Mononuclear cell (primary cell): Measurements from ENCODE around the gene CFL1. TPM values are rescaled to one million over a fixed set of nuclear protein-coding genes. Genes with fewer than 3 reads are reported as not detected.
A peak's percentile ranks its signal among the peaks of the same experiment; 100 is the strongest.

Experiments
- H3K27me3 ChIP-seq: 2 replicates; pipeline ENCODE4 v1.6.0; 2011; ENCODE audit warnings: low read length, control low read depth; ENCODE audit not compliant: insufficient read depth
- H3K4me1 ChIP-seq: 2 replicates; pipeline ENCODE4 v1.5.1; 2011; ENCODE audit warnings: mild to moderate bottlenecking, low read length, control low read depth; ENCODE audit not compliant: insufficient read depth
- H3K4me3 ChIP-seq: 2 replicates; pipeline ENCODE4 v1.5.1; 2011; ENCODE audit warnings: mild to moderate bottlenecking, low read length, moderate library complexity
- H3K9me3 ChIP-seq: 2 replicates; pipeline ENCODE4 v1.5.1; 2011; ENCODE audit warnings: low read depth, mild to moderate bottlenecking, control low read depth, low read length
- total RNA-seq: library from RNA; depleted of rRNA; stranded (reverse); fragments of >200 nt; gene quantifications from one replicate; pipeline ENCODE4 v1.2.3, GENCODE V29; 2012

CFL1 gene
- total RNA-seq = 731 TPM

- Histone ChIP-seq H3K27me3 (no peaks in the 10 kb centered on the region), H3K4me3 (peak within 1 kb of the TSS; percentile 94), H3K9me3 (no peaks in the 10 kb centered on the region), H3K4me1 (peaks cover 56% of the 10 kb centered on the region)
Measured at GRCh38 chr11:65857853-65858680, at the start of gene CFL1. Gene CFL1 (minus strand): TSS chr11:65858180. CDS start chr11:65858099, 81 bp downstream.

DNA sequence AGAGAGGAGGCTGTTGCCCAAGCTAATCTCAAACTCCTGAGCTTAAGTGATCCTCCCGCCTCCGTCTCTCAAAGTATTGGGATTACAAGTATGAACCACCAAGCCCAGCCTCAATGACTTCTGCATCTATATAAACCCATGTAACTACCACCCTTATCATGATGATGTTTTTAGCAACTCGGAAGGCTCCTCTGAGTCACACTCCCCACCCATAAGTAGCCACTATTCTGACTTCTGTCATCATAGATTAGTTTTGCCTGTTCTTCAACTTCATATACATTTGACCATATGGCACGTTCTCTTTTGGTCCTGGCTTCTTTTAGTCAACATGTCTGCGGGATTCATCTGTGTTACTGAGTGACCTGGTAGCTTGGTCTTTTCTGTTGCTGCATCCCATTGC lies 48.6 kb upstream of the CFL1 start:
- no peaks in the 10 kb centered on the region for H3K9me3 ChIP-seq
- H3K4me1 ChIP-seq = peaks cover 2% of the 10 kb centered on the region
- H3K4me3 ChIP-seq = no peak overlapping the region
- no peaks in the 10 kb centered on the region for H3K27me3 ChIP-seq

DNA sequence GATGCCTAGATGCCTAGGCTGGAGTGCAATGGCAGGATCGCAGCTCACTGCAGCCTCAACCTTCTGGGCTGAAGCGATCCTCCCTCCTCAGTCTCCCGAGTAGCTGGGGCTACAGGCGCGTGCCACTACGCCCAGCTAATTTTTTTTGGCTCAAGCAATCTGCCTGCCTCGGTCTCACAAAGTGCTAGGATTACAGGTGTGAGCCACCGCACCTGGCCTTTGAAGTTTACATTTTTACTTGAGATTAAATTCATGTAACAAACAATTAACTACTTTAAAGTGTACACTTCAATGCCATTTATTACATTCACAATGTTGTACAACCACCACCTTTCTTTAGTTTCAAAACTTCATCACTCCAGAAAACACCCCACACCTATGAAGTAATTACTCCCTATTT lies 45.7 kb upstream of the CFL1 start:
- peaks cover 25% of the 10 kb centered on the region for H3K4me1 ChIP-seq
- H3K9me3 ChIP-seq = no peaks in the 10 kb centered on the region
- no peak overlapping the region for H3K4me3 ChIP-seq
- H3K27me3 ChIP-seq = peaks cover 6% of the 10 kb centered on the region

DNA sequence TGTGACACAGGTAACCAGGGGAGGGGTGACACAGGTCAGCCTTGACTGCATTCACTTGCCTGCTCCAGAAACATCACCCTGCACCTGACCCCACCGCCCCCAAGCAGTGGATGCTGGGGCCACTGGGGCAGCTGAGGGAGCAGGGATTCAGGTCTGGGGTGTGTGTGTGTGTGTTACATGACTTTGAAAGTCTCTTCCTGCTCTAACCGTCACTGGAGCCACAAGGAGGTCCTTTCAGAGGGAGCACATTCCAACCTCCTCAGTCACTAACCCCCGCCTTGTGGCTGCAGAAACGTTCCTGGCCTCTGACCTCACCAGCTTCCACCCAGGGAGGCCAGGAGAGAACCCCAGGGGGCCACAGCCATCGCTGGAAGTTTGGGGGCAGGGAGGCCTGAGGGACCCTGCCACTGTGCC lies 45.1 kb upstream of the CFL1 start:
- no peak overlapping the region for H3K4me3 ChIP-seq
- H3K4me1 ChIP-seq = peaks cover 31% of the 10 kb centered on the region
- peaks cover 6% of the 10 kb centered on the region for H3K27me3 ChIP-seq
- H3K9me3 ChIP-seq = no peaks in the 10 kb centered on the region

DNA sequence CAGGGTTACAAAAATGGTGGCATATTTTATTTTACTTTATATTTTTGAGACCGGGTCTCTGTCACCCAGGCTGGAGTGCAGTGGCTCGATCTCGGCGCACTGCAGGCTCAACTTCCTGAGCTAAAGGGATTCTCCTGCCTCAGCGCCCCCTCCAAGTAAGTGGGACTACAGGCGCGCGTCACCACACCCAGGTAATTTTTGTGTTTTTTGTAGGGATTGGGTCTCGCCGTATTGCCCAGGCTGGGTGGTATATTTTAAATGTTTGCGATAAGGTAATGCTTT lies 42.9 kb upstream of the CFL1 start:
- peaks cover 31% of the 10 kb centered on the region for H3K4me1 ChIP-seq
- H3K9me3 ChIP-seq = no peaks in the 10 kb centered on the region
- peaks cover 6% of the 10 kb centered on the region for H3K27me3 ChIP-seq
- H3K4me3 ChIP-seq = no peak overlapping the region

DNA sequence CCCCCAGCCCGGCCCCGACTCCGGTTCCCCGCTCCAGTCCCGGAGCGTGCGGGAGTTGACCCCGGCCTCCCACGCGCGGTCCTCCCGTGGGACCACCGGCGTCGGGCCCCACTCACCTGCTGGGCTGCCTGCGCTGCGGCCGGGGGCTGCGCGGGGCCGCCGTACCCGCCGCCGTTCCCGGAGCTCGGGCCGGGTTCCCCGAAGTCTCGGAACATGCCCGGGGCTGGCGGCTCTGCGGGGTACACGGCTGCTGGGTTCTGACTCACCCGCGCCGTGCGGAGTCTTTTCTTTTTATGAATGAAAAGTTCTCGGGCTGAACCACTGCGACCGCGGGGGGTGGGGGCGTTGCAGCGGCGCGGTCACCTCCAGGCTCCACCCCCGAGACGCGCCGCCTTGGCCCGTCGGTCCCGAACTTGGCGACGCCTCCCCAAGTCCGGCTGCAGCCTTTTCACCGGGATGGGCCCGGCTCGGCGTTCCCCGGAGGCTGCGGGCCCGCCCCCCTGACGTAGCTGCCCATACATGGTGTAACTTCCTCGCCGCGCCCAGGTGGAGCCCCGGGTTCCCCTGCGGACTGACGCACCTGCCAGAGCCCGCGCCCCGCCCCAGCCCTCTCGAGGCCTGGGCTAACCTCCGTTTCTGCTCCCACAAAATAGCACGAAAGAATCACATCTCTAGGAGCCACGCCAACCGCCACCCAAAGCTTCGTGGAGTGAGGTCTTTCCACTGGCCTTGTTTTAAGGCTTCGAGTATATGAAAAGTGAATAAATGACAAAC lies 42.3 kb upstream of the CFL1 start, which contains the start of gene FOSL1:
Gene FOSL1 (minus strand): TSS at position 264 of the 774 bp plus-strand sequence. CDS start 49 bp downstream, at position 215.
- H3K4me1 ChIP-seq = peaks cover 31% of the 10 kb centered on the region
- peak within 1 kb of the TSS; percentile 36 for H3K4me3 ChIP-seq
- H3K27me3 ChIP-seq = peaks cover 6% of the 10 kb centered on the region
- H3K9me3 ChIP-seq = no peaks in the 10 kb centered on the region

DNA sequence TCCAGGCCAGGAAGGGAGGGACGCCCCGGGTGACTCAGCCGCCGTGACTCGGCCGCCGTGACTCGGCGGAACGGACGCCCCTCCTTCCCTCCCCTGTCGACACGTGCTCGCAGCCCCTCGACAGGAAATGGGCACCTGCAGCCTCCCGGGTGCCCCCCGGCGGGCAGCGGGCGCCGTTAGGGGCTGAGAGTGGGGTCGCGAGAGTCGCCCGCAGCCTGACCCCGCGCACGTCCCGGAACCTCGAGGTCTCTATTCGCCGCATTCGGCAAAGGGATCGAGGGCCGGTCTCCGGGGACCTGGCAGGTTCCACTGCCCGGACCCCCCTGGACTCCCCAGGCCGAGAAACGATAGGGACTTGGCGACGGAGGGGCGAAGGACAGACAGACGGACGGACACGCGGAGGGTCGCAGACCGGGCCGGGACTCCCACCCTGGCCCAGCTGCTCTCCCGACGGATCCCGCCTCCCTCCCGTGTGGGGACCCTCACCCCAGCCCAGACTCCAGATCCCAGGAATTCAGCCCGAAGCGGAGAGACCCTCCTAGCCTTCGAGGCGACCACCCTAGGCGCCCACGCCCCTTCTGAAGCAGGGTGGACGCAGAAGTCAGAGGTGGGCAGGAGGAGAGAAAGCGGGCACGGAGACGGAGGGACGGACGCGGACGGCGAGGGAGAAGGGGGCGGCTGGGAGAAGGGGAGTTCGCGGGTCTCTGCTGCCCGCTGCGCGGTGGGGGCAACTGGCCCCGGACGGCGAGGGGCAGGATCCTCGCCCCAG lies 41.6 kb upstream of the CFL1 start:
- H3K9me3 ChIP-seq = no peaks in the 10 kb centered on the region
- peaks cover 6% of the 10 kb centered on the region for H3K27me3 ChIP-seq
- peaks cover 34% of the 10 kb centered on the region for H3K4me1 ChIP-seq
- H3K4me3 ChIP-seq = peak overlapping the region; percentile 36

DNA sequence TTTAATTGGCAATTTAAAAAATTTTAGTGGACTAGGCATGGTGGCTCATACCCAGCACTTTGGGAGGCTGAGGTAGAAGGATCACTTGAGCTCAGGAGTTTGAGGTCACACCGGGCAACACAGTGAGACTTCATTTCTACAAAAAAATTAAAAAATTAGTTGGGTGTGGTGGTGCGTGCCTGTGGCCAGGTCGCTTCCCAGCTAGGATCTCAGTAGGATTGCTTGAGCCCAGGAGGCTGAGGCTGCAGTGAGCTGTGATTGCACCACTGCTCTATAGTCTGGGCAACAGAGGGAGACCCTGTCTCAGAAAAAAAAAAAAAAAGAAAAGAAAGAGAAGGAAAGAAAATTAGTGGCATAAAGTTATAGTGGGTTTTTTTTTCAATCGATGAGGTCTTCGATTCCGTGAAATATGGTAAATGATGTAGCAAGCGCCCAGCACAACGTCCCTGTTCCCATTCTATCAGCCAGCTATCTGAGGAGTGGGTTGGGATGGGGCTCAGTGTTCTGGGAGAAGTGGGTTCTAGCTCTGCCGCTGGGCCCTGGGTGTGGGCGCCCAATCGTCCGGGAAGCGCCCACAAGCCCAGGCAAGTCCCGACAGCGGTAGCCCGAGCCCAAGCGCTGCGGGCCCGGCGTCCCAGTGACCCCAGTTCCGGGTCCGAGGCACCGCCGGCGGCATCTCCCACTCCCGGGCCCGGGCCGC lies 40.8 kb upstream of the CFL1 start:
- Histone ChIP-seq H3K27me3 (peaks cover 6% of the 10 kb centered on the region), H3K9me3 (no peaks in the 10 kb centered on the region), H3K4me1 (peaks cover 41% of the 10 kb centered on the region), H3K4me3 (peak overlapping the region; percentile 36)

DNA sequence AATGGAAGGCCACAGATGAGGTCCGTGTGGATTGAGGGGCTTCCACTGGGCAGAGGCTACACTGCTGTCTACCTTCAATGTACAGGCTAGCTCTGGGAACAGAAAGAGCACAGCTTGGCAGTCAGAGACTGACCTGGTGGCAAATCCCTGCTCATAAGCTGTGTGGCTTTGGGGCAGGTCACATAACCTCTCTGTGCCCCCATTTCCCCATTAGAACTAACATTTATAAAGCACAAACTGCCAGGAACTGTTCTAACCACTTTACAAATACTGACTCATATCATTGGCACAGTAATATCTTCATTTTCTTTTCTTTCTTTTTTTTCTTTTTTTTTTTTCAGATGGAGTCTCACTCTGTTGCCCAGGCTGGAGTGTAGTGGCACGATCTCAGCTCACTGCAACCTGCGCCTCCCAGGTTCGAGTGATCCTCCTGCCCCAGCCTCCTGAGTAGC lies 39.1 kb upstream of the CFL1 start:
- H3K4me1 ChIP-seq = peaks cover 59% of the 10 kb centered on the region
- H3K9me3 ChIP-seq = no peaks in the 10 kb centered on the region
- peaks cover 6% of the 10 kb centered on the region for H3K27me3 ChIP-seq
- H3K4me3 ChIP-seq = no peak overlapping the region

- Histone ChIP-seq H3K4me3 (no peak overlapping the region), H3K9me3 (no peaks in the 10 kb centered on the region), H3K27me3 (peaks cover 6% of the 10 kb centered on the region), H3K4me1 (peaks cover 63% of the 10 kb centered on the region)
Measured at GRCh38 chr11:65896034-65896999, 38.3 kb upstream of the CFL1 start.

DNA sequence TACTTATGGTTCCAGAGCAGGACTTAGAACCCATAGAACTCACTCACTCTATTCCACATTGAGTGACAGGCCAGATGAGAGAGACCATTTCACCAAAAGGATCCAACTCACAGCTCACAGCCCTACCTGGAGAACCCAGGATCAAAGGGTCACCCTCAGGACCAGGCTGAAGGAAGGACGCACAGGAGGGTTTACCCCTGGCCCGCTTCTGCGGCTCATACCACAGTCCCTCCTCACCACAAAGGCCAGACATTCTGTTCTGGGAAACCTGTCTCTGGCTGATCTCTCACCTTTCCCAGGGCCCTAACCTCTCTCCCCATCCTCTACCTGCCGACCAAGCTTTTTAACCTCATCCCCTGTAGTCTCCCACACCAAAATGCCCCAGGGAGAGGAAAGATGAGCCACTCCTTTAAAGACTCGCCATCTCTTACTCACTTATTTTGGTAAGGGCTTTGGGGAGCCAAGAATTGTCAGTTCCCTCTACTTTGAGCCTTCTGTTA lies 37.6 kb upstream of the CFL1 start:
- Histone ChIP-seq H3K4me1 (peaks cover 65% of the 10 kb centered on the region), H3K4me3 (no peak overlapping the region), H3K9me3 (no peaks in the 10 kb centered on the region), H3K27me3 (peaks cover 6% of the 10 kb centered on the region)

DNA sequence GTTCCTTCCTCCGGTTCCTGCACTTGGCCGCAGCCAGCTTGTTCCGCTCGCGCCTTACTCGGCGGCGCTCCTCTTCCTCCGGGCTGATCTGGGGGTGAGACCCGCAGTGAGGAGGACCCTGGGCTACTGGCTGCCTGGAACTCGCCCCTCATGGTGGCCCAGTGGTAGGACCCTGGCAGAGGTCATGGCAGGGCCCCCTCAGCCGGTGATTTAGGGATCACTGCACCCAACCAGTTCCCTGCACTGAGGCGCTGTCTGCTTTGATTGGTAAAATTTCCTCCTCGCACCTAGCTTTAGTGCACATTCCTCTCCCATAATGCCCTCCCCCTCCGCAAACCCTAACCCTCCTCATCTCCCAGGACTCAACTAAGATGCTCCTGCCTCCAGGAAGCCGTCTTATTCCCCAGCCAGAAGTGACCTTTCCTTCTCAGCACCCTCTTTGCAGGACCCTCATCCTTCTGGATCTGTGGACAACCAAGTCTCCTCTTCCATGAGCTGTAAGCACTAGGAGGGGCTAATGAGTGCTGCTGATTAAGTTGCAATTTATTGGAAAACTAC lies 36.1 kb upstream of the CFL1 start:
- no peaks in the 10 kb centered on the region for H3K9me3 ChIP-seq
- peaks cover 2% of the 10 kb centered on the region for H3K27me3 ChIP-seq
- H3K4me1 ChIP-seq = peaks cover 66% of the 10 kb centered on the region
- peak overlapping the region; percentile 27 for H3K4me3 ChIP-seq

DNA sequence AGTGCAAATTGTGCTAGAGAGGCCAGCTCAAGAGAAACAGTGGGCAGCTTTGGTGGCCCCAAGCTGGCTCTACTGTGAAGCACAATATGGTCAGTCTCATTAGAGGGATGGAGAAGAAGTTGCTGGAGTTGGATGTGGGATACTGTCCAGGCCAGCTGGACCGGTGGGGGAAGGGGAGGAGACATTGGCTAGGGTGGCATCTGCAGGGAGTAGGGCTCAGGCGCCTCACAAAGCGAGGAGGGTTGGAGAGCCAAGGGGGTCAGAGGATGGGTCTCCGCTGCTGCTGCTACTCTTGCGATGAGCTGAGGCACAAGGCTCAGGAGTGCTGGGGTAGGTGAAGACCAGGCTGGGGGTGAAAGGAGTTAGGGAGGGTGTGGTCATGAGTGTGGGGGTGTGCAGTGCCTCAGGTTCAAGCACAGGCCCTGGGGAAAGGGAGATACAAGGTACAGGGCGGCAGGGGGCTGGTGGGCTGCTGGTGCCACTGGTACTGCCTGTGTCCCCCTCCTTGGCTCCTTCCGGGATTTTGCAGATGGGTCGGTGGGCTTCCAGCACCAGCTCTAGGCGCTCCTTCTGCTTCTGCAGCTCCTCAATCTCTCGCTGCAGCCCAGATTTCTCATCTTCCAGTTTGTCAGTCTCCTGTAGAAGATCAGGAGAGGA lies 34.8 kb upstream of the CFL1 start:
- H3K4me3 ChIP-seq = no peak overlapping the region
- no peaks in the 10 kb centered on the region for H3K27me3 ChIP-seq
- H3K4me1 ChIP-seq = peaks cover 65% of the 10 kb centered on the region
- no peaks in the 10 kb centered on the region for H3K9me3 ChIP-seq
